GM19438 (cell line): ENCODE results near the gene CWC15.
"Not testable (repeated sequence)": the region's sequence is repeated elsewhere in the genome, so short reads cannot be mapped to it uniquely, and the experiment has no call there.

Experiments
- ATAC-seq: cut with Tn5 transposase; IDR thresholded peaks from one replicate; pipeline ENCODE4 v1.9.1; 2021; ENCODE audit warnings: low read depth; ENCODE audit not compliant: unreplicated experiment

CWC15 gene

GRCh38 chr11:94922321-94923003, 50.9 kb downstream of the CWC15 start:
- ATAC-seq, result no peak

GRCh38 chr11:94920311-94920710, 53.0 kb downstream of the CWC15 start:
- no peak for ATAC-seq

- not testable (repeated sequence) for ATAC-seq
Observed at GRCh38 chr11:94913718-94914394, 59.5 kb downstream of the CWC15 start.

- no peak for ATAC-seq
Observed at GRCh38 chr11:94912806-94913205, 60.5 kb downstream of the CWC15 start.
